Measurements from ENCODE around the gene TPCN2. TPM values are rescaled to one million over a fixed set of nuclear protein-coding genes. Genes with fewer than 3 reads are reported as not detected.

Gene TPCN2
- total RNA-seq, 4 donors from 2014 or later, result 27.1 to 36.1 (median 31.3) TPM

DNA sequence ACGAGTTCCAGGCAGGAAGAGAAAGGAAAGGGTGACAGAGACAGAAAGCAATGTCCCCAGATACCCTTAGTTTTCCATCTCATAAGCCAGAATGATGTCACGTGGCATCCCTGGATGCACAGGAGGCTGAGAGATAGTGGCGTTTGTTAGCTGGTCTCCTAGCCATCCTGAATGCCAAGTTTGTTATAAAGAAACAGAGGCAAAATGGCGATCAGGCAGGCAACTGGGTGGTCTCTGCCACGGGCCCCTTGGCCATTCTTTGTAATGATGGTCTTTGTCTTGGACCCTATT is 112.3 kb downstream of the TPCN2 start:
- no peak overlapping the region for H3K27ac ChIP-seq
- H3K9me3 ChIP-seq, result peaks cover 0 to 19% (median 6%) of the 10 kb centered on the region in 4 donors
- H3K4me1 ChIP-seq, result peaks cover 0 to 32% (median 29%) of the 10 kb centered on the region in 4 donors
- WGBS, 2 donors, result 65 to 69% methylated on average over 5 of the region's 5 CpGs
- H3K36me3 ChIP-seq, result peaks cover 0 to 3% (median 0%) of the 10 kb centered on the region in 3 donors
- H3K27me3 ChIP-seq, result no peaks in the 10 kb centered on the region
- DNase-seq (ENCODE audit: low spot score in 2 of 2), result no peak
- H3K4me3 ChIP-seq, result no peak overlapping the region
- no peak for TF ChIP-seq POLR2A (IDR thresholded peaks at IDR 0.05)
- TF ChIP-seq, protein P1, sequence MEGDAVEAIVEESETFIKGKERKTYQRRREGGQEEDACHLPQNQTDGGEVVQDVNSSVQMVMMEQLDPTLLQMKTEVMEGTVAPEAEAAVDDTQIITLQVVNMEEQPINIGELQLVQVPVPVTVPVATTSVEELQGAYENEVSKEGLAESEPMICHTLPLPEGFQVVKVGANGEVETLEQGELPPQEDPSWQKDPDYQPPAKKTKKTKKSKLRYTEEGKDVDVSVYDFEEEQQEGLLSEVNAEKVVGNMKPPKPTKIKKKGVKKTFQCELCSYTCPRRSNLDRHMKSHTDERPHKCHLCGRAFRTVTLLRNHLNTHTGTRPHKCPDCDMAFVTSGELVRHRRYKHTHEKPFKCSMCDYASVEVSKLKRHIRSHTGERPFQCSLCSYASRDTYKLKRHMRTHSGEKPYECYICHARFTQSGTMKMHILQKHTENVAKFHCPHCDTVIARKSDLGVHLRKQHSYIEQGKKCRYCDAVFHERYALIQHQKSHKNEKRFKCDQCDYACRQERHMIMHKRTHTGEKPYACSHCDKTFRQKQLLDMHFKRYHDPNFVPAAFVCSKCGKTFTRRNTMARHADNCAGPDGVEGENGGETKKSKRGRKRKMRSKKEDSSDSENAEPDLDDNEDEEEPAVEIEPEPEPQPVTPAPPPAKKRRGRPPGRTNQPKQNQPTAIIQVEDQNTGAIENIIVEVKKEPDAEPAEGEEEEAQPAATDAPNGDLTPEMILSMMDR (IDR thresholded peaks at IDR 0.05), result no peak

DNA sequence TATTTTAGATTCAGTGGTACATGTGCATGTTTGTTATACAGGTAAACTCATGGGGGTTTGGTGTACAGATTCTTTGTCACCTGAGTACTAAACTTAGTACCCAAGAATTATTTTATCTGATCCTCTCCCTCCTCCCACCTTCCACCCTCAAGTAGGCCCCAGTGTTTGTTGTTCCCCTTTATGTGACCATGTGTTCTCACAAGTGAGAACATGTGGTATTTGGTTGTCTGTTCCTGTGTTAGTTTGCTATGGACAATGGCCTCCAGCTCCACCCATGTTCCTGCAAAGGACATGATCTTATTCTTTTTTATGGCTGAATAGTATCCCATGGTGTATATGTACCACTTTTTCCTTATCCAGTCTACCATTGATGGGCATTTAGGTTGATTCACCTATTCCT is 113.8 kb downstream of the TPCN2 start:
- H3K27me3 ChIP-seq, result no peaks in the 10 kb centered on the region

DNA sequence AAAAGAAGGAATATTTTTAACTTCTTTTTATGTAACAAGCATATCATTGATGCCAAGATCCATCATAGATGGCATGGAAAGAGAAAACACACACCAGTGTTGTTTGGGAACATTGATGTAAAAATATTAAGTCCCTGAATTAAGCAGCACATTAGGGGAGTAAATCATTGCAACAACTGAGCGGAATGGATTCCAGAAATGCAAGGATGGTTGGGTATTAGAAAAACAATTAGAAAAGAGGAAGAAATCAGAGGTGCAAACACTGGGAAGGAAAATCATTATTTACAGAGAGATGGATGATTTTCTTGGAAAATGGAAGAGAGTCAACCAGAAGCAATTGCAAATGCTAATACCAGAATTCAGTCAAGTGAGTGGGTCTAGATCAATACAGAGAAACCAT is 115.1 kb downstream of the TPCN2 start:
- no peak overlapping the region for H3K4me3 ChIP-seq
- 98% methylated on average over 1 of the region's 1 CpG for WGBS, 2 donors

More for the DNA sequence above, 113.8 kb downstream of the TPCN2 start:
- DNase-seq (ENCODE audit: low spot score in 2 of 2), result no peak
- Histone ChIP-seq H3K36me3 (peaks cover 0 to 3% (median 0%) of the 10 kb centered on the region in 3 donors), H3K4me3 (no peak overlapping the region), H3K4me1 (peaks cover 0 to 27% (median 25%) of the 10 kb centered on the region in 4 donors), H3K9me3 (peaks cover 0 to 19% (median 6%) of the 10 kb centered on the region in 4 donors), H3K27ac (no peak overlapping the region)
- TF ChIP-seq POLR2A (IDR thresholded peaks at IDR 0.05), result no peak
- TF ChIP-seq, protein P1 (IDR thresholded peaks at IDR 0.05), result no peak
- TF ChIP-seq EP300 (IDR thresholded peaks at IDR 0.05), result no peak

DNA sequence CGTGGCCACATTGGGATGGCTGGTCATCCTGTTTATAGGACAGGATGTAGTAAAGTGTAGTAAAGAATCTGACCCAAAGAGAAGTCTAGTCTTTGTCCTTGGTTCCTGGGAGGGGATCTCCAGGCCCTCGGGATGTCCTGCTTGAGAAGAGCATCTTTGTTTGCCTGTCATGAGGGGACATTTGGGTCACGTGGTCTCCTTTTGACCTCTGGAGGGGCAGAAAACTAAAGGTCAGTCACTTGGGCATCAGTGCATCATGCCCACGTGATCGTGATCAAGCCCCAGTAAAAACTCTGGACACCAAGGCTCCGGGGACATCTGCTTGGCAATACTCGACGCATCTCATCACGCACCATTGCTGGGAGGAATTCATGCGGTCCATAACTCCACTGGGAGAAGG is 116.1 kb downstream of the TPCN2 start:
- WGBS, 2 donors, result 71% methylated on average over 10 of the region's 10 CpGs
- H3K4me3 ChIP-seq, result no peak overlapping the region
- H3K36me3 ChIP-seq, result peaks cover 0 to 3% (median 0%) of the 10 kb centered on the region in 3 donors
- no peak for DNase-seq (ENCODE audit: low spot score in 2 of 2)
- H3K27ac ChIP-seq, result no peak overlapping the region
- TF ChIP-seq POLR2A (IDR thresholded peaks at IDR 0.05) (no peak), EP300 (IDR thresholded peaks at IDR 0.05) (no peak)
- TF ChIP-seq, protein P1 (IDR thresholded peaks at IDR 0.05), result no peak
- H3K4me1 ChIP-seq, result peaks cover 0 to 11% (median 8%) of the 10 kb centered on the region in 4 donors
- peaks cover 0 to 19% (median 6%) of the 10 kb centered on the region in 4 donors for H3K9me3 ChIP-seq
- no peaks in the 10 kb centered on the region for H3K27me3 ChIP-seq

More for the DNA sequence above, 115.1 kb downstream of the TPCN2 start:
- H3K27ac ChIP-seq, result no peak overlapping the region
- no peak for DNase-seq (ENCODE audit: low spot score in 2 of 2)
- peaks cover 0 to 14% (median 11%) of the 10 kb centered on the region in 4 donors for H3K4me1 ChIP-seq
- H3K36me3 ChIP-seq, result peaks cover 0 to 3% (median 0%) of the 10 kb centered on the region in 3 donors
- H3K27me3 ChIP-seq, result no peaks in the 10 kb centered on the region
- TF ChIP-seq, protein P1 (IDR thresholded peaks at IDR 0.05), result no peak
- no peak for TF ChIP-seq EP300 (IDR thresholded peaks at IDR 0.05)
- TF ChIP-seq POLR2A (IDR thresholded peaks at IDR 0.05), result no peak
- peaks cover 0 to 19% (median 6%) of the 10 kb centered on the region in 4 donors for H3K9me3 ChIP-seq

DNA sequence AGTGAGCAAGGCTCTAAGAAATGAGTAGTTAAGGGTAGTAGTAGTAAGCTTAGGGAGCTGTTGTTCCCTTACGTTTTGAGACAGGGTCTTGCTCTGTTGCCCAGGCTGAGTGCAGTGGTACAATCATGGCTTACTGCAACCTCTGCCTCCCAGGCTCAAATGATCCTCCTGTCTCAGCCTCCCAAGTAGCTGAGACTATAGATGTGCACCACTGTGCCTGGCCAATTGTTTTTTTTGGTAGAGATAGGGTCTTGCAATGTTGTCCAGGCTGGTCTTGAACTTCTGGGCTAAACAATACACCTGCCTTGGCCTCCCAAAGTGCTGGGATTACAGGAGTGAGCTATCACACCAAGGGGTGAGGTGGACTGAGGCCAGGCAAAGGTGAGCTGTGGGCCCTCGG is 117.0 kb downstream of the TPCN2 start:
- no peaks in the 10 kb centered on the region for H3K27me3 ChIP-seq
- no peak overlapping the region for H3K27ac ChIP-seq
- H3K9me3 ChIP-seq, result peaks cover 0 to 19% (median 6%) of the 10 kb centered on the region in 4 donors
- 98% methylated on average over 2 of the region's 2 CpGs for WGBS, 2 donors
- peaks cover 0 to 11% (median 8%) of the 10 kb centered on the region in 4 donors for H3K4me1 ChIP-seq
- peaks cover 0 to 3% (median 0%) of the 10 kb centered on the region in 3 donors for H3K36me3 ChIP-seq
- TF ChIP-seq, protein P1 (IDR thresholded peaks at IDR 0.05), result no peak
- no peak for TF ChIP-seq POLR2A (IDR thresholded peaks at IDR 0.05)
- no peak for TF ChIP-seq EP300 (IDR thresholded peaks at IDR 0.05)
- H3K4me3 ChIP-seq, result no peak overlapping the region
- no peak for DNase-seq (ENCODE audit: low spot score in 2 of 2)
